Hepatocyte (in vitro differentiated cells): ENCODE data around the gene KCNJ13.
"Not testable (repeated sequence)": the region's sequence is repeated elsewhere in the genome, so short reads cannot be mapped to it uniquely, and the experiment has no call there.

Experiments
- EZH2 ChIP-seq: fragments of 200-600 bp; sonication (generic); IDR thresholded peaks from 2 replicates; pipeline ENCODE4 v1.6.1; 2016; ENCODE audit warnings: antibody characterized with exemption, mild to moderate bottlenecking, borderline replicate concordance
- EZH2phosphoT487 ChIP-seq: fragments of 200-600 bp; sonication (generic); IDR thresholded peaks from one replicate; pipeline ENCODE4 v1.6.1; 2018; ENCODE audit warnings: antibody characterized with exemption, mild to moderate bottlenecking, low read depth, moderate library complexity; ENCODE audit not compliant: unreplicated experiment, severe bottlenecking
- TF ChIP-seq, protein P1 (sequence below): fragments of 200-600 bp; sonication (generic); IDR thresholded peaks from 2 replicates; pipeline ENCODE4 v1.5.1; 2016; ENCODE audit warnings: antibody characterized with exemption, mild to moderate bottlenecking; ENCODE audit not compliant: poor library complexity

DNA sequence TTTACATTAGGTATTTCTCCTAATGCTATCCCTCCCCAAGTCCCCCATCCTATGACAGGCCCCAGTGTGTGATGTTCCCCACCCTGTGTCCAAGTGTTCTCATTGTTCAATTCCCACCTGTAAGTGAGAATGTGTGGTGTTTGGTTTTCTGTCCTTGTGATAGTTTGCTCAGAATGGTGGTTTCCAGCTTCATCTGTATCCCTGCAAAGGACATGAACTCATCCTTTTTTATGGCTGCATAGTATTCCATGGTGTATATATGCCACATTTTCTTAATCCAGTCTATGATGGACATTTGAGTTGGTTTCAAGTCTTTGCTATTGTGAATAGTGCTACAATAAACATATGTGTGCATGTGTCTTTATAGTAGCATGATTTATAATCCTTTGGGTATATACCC, 56.3 kb downstream of the KCNJ13 start:
- TF ChIP-seq, protein P1, sequence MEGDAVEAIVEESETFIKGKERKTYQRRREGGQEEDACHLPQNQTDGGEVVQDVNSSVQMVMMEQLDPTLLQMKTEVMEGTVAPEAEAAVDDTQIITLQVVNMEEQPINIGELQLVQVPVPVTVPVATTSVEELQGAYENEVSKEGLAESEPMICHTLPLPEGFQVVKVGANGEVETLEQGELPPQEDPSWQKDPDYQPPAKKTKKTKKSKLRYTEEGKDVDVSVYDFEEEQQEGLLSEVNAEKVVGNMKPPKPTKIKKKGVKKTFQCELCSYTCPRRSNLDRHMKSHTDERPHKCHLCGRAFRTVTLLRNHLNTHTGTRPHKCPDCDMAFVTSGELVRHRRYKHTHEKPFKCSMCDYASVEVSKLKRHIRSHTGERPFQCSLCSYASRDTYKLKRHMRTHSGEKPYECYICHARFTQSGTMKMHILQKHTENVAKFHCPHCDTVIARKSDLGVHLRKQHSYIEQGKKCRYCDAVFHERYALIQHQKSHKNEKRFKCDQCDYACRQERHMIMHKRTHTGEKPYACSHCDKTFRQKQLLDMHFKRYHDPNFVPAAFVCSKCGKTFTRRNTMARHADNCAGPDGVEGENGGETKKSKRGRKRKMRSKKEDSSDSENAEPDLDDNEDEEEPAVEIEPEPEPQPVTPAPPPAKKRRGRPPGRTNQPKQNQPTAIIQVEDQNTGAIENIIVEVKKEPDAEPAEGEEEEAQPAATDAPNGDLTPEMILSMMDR = not testable (repeated sequence)
- not testable (repeated sequence) for TF ChIP-seq EZH2phosphoT487, EZH2
